GM19238 (cell line): Measurements from ENCODE around the gene URM1.

ENCODE experiments used
- DNase-seq: peaks from one replicate; pipeline ENCODE4 v3.0.0; 2011; ENCODE audit warnings: low spot score; ENCODE audit not compliant: insufficient read length

URM1 gene

DNA sequence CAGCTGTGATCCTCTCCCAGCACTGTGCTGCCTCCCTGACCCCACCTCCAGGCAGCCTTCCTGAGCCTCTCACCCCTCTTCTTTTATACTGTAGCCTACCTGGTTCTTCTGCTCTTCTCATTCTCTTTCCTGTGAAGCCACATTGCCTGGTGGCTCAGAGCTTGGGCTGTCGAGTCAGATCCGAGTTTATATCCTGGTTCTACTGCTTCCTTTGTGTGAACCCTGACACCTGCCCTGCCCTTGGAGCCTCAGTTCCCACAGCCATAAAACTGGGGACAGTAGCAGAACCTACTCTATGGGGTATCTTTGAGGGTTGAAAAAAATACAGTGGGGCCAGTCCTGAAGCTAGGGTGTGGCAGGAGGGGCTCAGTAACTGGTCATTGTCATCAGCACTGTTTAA, 22.0 kb upstream of the URM1 start:
- DNase-seq = no peak

DNA sequence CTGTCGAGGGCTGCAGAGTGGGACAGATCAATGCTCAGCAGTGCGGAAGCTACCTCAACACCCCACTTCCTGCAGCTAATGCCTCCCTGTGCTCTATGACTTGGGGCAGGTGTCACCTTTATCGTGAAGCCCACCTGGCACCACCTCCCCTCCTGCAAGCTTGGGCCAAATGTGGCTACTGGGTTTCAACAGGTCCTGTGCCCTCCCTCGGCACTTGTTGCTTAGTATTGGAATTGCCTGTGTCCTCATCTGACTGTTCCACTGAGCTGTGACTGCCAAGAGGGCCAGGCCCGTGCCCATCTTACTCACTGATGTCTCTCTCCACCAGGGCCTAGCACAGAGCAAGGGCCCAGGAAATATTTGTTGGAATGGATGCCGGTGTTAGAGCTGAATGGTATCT, 21.4 kb upstream of the URM1 start:
- no peak for DNase-seq

DNA sequence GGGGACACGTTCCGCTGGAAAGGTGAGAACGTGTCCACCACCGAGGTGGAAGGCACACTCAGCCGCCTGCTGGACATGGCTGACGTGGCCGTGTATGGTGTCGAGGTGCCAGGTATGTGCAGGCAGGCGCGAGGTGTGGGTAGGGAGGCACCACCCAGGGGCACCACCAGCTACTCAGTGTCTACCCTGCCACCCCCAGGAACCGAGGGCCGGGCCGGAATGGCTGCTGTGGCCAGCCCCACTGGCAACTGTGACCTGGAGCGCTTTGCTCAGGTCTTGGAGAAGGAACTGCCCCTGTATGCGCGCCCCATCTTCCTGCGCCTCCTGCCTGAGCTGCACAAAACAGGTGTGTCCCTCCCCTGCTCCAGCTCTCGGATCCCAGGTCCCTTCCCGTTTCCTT, 15.7 kb upstream of the URM1 start:
- no peak for DNase-seq

DNA sequence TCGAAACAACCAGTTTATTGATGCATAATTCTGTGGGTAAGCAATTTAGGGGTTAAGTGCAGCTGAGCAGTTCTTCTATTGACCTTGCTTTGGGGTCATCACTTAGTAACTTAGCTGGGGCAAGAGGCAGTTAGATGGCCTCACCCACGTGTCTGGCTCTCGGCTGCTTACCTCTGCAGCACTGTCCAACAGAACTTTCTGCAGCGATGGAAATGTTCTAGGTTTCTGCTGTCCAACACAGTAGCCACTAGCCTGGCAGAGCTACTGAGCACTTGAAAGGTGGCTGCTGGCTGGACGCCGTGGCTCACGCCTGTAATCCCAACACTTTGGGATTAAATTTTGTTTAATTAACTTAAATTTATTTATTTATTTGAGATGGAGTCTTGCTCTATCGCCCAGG, 13.1 kb upstream of the URM1 start:
- no peak for DNase-seq

DNA sequence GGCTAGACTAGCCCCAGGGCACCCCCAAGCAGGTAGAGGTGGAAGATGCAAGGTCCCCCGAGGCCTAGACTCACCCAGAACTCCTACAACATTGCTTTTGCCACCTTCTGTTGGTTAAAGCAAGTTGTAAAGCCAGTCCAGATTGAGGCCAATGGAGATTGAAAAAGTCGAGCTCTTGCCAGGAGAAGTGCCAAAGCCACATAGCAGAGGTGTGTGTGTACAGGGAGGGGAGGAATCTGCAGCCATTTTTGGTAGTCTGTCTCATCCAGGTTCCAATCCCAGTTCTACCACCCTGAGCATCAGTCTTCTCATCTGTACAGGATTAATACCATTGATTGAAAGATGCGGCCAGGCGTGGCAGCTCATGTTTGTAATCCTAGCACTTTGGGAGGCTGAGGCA, 12.3 kb upstream of the URM1 start:
- no peak for DNase-seq

DNA sequence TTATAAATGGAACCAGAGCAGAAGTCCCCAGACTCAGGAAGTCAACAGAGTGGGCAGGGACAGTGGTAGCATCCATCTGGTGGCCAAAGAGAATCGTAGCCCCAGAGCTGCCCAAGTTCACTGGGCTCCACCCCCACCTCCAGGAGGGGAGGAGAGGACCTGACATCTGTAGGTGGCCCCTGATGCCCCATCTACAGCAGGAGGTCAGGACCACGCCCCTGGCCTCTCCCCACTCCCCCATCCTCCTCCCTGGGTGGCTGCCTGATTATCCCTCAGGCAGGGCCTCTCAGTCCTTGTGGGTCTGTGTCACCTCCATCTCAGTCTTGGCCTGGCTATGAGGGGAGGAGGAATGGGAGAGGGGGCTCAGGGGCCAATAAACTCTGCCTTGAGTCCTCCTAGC, 10.3 kb upstream of the URM1 start:
- no peak for DNase-seq

DNA sequence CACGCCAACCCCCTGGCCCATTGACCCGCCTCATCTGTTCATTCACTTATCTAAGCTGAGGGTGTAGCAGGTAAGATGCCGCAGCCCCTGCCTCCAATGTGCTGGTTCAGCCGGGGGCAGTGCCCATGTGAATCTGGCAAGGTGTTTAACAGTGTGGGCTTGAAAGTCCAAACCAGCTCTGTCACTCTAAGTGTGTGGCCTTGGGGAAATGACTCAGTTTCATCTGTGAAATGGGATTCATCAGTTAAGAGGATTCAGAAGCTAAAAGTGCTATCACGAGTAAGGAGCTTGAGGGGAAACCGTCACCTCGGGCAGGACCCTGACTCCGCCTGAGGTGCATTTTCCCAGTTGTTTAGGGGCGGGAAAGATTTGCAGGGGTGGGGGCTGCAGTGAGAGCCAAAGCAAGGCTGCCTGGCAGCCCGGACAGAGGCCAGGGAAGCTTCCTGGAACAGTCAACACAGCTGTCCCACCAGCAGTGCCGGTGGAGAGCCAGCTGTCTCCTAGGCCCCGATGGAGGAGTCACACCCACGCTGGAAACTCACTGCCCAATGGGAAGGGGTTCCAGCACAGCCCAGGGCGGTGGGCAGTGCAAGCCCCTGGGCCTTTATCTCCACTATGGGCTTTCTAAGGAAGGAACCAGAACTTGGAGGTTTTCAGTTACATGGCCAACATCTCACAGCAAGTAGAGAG, 9.7 kb upstream of the URM1 start:
- no peak for DNase-seq

DNA sequence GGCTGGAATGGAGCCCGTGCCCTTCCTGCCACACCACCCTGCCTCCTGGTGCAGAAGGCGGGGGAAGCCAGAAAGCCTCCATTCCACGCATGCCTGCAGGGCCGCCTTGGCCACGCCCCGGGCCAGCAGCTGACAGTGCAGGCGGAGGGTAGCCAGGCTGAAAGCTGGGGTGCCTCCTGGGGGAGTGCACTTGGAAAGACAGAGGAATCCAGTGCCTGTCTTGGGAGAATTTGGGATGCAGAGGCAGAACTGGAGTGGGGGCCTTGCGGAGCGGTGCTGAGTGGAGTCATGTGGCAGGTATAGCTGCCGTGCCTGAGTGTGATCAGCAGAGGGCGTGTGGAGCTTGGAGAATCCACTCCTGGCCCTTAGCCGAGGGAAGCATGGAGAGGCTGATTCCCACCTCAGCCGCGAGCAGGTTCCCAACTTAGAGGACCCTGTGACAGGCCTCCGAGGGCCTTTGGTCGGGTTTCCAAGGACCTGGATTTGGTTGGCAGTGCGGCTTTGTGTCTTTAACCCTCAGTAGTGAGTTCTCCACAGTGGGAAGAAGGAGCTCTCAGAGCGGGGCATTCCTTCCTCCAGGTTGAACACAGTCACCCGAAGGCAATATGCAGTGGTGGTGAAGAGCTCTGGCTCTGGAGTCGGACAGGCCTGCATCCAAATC, 9.1 kb upstream of the URM1 start:
- DNase-seq = peak; percentile 82

DNA sequence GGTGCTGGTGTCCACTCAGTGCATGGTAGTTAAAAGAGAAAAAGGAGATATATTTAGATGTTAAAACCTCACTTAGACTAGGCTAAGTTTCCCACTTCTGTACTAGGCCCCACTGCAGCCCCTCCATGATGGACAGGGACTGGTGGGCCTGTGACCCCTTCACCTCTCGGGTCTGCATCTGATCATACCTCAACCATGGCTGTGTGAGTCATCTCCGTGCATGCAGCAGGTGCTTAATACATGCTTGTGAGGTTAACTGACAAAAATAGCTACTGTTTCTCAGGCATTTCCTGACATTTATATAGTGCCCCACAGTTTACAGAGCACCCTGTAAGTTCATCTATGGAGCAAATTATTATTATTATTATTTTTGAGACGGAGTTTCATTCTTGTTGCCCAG, 8.4 kb upstream of the URM1 start:
- DNase-seq = no peak

DNA sequence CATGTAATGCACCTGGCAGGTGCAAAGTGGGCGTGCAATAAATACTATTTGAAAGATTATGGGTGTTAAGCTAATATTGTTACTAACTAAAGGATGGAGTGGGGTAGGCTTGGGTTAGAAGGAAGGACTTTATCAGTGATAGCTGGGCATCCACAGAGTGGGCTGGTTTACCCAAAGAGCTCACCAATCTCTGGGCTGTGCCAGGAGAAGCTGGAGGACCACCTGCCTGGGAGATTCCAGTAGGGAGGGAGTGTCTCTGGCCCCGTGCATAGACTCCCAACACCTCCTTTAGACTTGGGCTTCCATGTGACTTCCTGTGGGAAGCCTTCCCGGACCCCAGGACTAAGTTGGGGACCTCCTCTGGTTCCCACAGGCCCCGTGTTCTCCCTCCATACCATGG, 5.6 kb upstream of the URM1 start:
- no peak for DNase-seq

DNA sequence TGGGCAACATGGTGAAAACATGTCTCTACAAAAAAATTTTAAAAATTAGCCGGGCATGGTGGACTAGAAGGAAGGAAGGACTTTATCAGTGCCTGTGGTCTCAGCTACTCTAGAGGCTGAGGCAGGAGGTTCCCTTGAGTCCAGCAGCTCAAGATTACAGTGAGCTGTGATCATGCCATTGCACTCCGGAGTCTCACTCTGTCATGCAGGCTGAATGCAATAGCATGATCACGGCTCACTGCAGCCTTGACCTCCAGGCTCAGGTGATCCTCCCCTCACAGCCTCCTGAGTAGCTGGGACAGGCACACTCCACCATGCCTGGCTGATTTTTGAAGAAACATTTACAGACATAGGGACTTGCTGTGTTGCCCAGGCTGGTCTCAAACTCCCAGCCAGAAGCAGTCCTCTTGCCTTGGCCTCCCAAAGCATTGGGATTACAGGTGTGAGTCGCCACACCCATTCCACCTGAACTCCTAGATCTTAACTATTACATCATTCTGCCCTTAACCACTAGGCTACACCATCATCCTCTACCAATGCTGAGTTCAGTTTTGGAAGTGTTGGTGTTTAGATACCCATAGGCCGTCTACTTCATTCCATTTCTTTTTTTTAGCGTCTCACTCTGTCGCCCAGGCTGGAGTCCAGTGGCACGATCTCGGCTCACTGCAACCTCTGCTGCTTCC, 2.0 kb upstream of the URM1 start:
- no peak for DNase-seq

DNA sequence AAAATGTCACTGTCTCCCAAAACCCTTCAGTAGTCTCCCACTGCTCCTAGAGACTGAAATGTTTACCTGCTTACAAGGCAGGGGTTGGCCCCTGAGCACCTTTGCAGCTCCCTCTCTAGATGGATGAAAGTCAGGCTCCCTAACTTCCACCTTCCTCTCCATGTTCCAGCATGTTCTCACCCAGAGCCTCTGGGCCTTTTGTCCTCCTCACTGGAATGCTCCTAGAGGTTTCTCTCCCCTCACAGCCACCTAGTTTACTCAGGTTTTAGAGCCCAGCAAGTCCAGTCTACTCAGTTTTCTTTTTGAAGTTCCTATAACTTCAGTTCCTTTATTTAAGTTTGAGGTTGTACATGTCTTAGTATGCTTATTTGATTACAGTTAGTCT, 815 bp upstream of the URM1 start:
- DNase-seq = no peak

DNA sequence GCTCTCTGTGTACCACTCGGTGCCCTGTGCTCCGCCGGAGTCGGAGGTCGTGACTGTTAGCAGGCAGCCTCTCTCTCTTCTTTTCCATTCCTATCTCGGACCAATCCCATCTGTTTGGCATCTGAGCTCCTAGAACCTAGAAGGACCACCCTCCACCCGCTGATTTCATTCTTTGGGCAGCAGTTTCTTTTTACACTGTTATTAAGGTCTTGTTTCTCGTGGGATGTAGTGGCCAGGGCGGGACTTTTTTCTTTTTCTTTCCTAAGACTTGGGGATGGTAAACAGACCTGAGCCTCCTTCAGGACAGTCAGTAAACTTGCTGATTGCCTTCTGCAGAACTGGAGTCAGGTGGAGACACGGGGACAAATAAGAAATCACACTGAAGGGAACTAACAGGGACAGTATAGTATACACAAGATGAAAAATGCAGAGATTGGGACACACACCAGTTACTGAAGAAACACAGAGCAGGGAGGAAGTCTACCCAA, 500 bp downstream of the URM1 start:
- DNase-seq = no peak

DNA sequence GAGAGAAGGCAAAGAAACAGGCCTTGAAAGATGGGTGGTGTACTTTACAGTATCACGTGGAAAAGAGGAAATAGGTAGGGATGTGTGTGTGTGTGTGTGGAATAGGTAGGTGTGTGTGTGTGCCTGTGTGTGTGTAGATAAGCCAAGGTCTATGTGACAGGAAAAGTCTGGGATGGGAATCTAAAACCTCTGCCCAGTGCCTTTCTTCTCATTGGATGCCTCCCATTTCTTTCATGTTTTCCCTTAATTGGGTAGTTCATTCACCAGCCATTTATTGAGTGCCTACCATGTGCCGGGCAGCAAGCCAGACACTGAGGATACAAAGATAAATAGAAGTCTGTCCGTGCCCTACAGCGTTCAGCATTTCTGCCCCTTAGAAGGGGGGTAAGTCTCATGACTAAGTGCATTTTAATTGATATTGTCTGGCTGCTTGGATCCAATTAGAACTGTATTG, 1.0 kb downstream of the URM1 start:
- no peak for DNase-seq

DNA sequence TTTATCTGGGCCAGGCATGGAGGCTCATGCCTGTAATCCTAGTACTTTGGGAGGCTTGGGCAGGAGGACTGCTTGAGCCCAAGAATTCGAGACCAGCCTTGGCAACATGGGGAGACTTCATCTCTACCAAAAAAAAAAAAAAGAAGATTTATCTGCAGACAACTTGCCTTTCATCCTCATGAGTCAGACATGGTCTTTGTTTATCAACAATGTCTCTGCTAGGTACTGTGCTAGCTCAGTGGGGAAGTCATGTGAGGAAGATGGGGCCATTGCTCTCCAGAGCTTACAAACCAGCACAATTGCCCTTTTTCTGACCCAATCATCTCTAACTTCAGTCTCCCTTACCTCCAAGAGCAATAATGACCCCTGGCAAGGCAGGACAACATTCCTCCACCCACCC, 1.6 kb downstream of the URM1 start:
- no peak for DNase-seq

DNA sequence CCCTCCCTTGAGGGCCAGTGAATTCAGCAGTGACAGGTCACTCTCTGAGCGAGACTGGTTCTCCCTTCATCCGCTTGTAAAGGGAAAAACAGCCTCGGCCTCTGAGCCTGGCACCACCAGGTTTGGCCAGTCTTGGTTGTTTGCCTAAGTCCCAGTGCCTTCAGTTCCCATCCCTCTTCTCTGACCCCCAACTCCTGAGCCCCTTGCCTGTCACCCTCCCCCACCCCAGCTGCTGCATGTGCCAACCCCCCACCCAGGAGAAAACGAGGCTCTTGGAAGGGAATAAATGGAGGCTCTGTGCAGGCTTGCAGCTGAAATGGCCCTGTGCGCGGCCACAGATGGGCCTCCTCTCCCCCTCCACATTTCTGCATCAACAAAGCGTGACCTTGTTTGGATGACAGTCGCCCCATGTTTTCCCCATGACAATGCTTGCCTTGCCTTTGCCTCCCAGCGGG, 3.1 kb downstream of the URM1 start:
- DNase-seq = no peak

DNA sequence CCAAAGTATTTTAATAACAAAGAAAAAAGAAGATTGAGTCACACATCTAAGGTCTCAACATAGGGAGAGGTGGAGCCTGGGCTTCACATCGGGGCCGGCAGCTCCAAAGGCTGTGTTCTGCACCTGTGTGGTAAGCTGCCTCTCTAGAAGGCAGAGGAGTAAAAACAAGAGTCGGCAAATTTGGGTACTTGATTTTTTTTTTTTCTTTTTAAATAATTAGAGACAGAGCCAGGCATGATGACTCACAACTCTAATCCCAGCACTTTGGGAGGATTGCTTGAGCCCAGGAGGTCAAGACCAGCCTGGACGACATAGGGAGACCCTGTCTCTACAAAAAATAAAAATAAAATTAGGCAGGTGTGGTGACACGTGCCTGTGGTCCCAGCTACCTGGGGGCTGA, 4.7 kb downstream of the URM1 start:
- DNase-seq = no peak

DNA sequence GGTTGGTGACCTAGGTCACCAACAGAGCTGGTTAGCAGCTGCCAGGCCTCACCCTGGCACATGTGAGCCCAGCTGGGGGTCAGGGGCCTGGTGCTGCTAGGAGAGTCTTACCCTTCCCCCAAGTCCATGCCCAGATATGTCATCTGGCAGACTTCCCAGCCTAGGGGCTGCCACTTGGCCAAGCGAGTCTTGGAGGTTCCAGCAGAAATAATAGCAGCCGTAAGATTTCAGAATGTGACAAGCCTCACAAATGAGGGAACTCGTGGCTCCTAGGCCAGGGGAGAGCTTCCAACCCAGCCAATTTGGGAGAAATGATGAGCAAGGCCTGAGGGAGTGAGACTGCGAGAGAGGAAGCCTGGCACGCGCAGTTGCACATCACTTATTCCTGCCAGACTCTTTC, 11.1 kb downstream of the URM1 start:
- DNase-seq = no peak

DNA sequence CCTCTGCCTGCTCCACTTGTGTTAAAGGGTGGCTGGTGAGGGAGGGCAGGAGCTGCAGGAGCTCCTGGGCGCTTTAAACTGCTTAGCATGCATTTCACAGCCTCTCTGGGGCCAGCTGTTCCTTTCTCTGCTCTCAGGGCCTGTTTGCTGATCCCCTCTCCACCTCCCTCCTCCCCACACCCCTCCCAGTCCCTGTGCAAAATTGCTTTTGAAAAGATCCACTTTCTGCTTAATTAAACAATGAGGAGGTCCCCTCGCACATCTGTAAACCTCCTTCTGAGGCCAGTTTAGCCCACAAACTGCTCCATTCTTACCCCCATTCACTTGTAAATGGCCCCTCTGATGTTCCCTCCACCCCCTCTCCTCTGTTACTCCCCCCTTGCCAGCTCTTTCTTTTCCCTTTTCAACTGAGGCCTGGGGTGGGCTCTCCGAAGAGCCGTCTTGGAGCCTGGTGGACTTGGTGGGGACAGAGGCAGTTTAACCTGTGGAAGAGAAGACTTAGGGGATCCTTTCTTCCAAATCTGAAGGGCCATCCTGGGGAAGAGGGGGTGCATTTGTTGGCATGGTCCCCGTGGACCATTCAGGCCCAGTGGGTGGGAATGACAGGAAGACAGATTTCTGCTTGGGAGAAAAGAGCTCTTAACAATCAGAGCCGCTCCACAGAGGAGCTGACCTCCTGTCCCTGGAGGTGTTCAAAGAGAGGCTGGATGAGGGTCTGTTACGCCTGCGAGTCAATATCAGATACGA, 12.0 kb downstream of the URM1 start:
- no peak for DNase-seq

DNA sequence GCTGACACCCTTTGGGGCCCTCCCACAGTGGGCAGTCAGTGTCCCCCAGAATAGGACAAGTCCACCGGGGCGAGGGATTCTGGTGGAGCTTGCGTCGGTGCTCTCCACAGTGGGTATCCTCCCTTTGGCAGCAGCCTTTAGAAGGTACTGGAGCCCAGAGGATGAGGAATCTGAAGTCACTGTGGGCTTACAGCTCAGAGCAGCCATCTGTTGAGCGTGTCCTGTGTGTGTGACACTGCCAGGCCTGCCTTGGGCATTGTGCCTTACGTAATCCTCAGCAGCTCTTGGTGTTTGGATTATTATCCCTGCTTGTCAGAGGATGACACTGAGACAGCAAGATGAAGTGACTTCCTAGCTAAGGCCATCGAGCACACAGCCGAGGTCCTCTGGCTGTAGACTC, 12.6 kb downstream of the URM1 start:
- no peak for DNase-seq

DNA sequence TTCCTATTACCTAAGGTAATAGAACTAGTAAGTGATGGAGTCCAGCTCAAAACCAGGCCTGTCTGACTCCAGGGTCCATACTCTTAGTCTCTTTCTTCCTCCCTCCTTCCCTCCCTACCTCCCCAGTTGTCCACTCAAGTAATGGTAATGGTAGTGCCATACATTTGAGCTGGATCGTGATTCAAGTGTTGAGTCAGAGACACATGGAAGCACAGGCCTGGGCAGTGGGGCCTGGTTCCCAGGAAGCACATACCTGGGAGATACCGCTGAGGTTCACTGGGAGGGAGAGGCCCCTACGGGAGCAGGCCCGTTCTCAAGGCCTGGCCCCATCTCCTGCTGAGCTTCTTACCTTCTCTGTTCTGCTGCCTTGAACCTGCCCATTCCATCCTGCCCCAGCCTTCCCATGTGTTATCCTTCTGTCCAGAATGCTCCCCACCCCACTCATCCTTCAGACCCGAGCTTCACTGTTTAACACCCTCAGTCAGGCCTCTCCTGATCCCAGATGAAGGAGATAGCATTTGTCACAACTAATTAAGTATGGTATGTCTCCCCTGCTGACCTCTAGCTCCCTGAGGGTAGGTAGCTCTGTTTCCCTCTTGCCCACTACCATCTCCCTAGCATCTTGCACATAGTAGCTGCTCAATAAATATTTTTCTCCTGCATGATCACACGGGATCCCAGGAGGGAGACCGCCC, 13.8 kb downstream of the URM1 start:
- no peak for DNase-seq
